Keratinocyte (primary cell): ENCODE measurements around the gene TMEM266. TPM values are rescaled to one million over a fixed set of nuclear protein-coding genes. Genes with fewer than 3 reads are reported as not detected.

Experiments
- DNase-seq: peaks from one replicate; pipeline ENCODE4 v3.0.0-alpha.2; 2011; ENCODE audit warnings: low read depth, missing footprints, low spot score
- FAIRE-seq: peaks from 2 replicates; lab custom pipeline; 2011; peaks lifted over from hg19 to GRCh38; lab: Jason Lieb, UNC
- H2AFZ ChIP-seq: 2 replicates; pipeline ENCODE4 v1.6.0; 2012; ENCODE audit warnings: low read length, control low read depth, inconsistent platforms; ENCODE audit not compliant: control insufficient read depth
- H3K27ac ChIP-seq: 2 replicates; pipeline ENCODE4 v1.5.1; 2011; ENCODE audit warnings: low read length; ENCODE audit not compliant: control insufficient read depth, insufficient read depth
- H3K27me3 ChIP-seq: 3 replicates; pipeline ENCODE4 v1.6.0; 2011; ENCODE audit warnings: low read length; ENCODE audit not compliant: control insufficient read depth, insufficient read depth; ENCODE audit errors: extremely low read depth
- H3K36me3 ChIP-seq, 2 experiments: 2 replicates in 1 of 2; 3 replicates in 1 of 2; pipeline ENCODE4 v1.5.1; 2011; ENCODE audit warnings: low read length in 2 of 2, mild to moderate bottlenecking in 1 of 2; ENCODE audit not compliant: control insufficient read depth in 2 of 2, insufficient read depth in 2 of 2; ENCODE audit errors: extremely low read depth in 1 of 2
- H3K4me1 ChIP-seq: 3 replicates; pipeline ENCODE4 v1.5.1; 2011; ENCODE audit warnings: low read length; ENCODE audit not compliant: control insufficient read depth, insufficient read depth; ENCODE audit errors: extremely low read depth
- H3K4me2 ChIP-seq: 3 replicates; pipeline ENCODE4 v1.6.0; 2011; ENCODE audit warnings: low read depth, low read length; ENCODE audit not compliant: control insufficient read depth, insufficient read depth; ENCODE audit errors: extremely low read depth
- H3K4me3 ChIP-seq, 3 experiments: fragments of 200-600 bp in 1 of 3; sonication (generic) in 1 of 3; 2 replicates in 2 of 3; 3 replicates in 1 of 3; pipeline ENCODE4 v1.5.1; 2011 to 2016; ENCODE audit warnings: low read length in 3 of 3, mild to moderate bottlenecking in 3 of 3, control low read depth in 2 of 3, inconsistent platforms in 1 of 3, low read depth in 1 of 3, mixed read lengths in 1 of 3, mixed run types in 1 of 3, moderate library complexity in 1 of 3; ENCODE audit not compliant: control insufficient read depth in 2 of 3, insufficient read depth in 2 of 3; ENCODE audit errors: extremely low read depth in 1 of 3
- H3K79me2 ChIP-seq: 2 replicates; pipeline ENCODE4 v1.6.0; 2012; ENCODE audit warnings: low read length; ENCODE audit not compliant: control insufficient read depth, insufficient read depth
- H3K9ac ChIP-seq: 3 replicates; pipeline ENCODE4 v1.6.0; 2011; ENCODE audit warnings: low read length; ENCODE audit not compliant: control insufficient read depth, insufficient read depth; ENCODE audit errors: extremely low read depth
- H3K9me1 ChIP-seq: 3 replicates; pipeline ENCODE4 v1.6.0; 2011; ENCODE audit warnings: low read length; ENCODE audit not compliant: control insufficient read depth, insufficient read depth; ENCODE audit errors: extremely low read depth
- H3K9me3 ChIP-seq: 2 replicates; pipeline ENCODE4 v1.5.1; 2012; ENCODE audit warnings: low read depth, low read length; ENCODE audit not compliant: control insufficient read depth
- H4K20me1 ChIP-seq: 3 replicates; pipeline ENCODE4 v1.6.0; 2011; ENCODE audit warnings: low read length; ENCODE audit not compliant: control insufficient read depth, insufficient read depth; ENCODE audit errors: extremely low read depth
- EZH2 ChIP-seq: IDR thresholded peaks from one replicate; pipeline ENCODE4 v1.6.1; 2012; ENCODE audit warnings: inconsistent platforms, mild to moderate bottlenecking, low read length, moderate library complexity
- dilution Hi-C: fragments of 300-500 bp; cut with MboI; formaldehyde crosslinking; loops from one replicate; pipeline ENCODE4 v1.7.0; 2020; ENCODE audit warnings: low sequenced_read_pairs; ENCODE audit not compliant: extremely low pct_ligation_motif_present
- polyA plus RNA-seq, 5 experiments: library from polyadenylated mRNA; depleted of rRNA in 3 of 5; stranded (reverse) in 3 of 5; stranded (forward) in 1 of 5; unstranded in 1 of 5; fragments of >200 nt; gene quantifications; 1 replicate in 1 of 5; 2 replicates in 3 of 5; 3 replicates in 1 of 5; pipeline versions ENCODE4 v1.2.1 to v1.2.3, GENCODE V29; 2011 to 2012; ENCODE audit warnings: missing spikeins in 2 of 5, low read depth in 1 of 5, low replicate concordance in 1 of 5
- TF ChIP-seq, protein P1 (sequence below), 3 experiments: IDR thresholded peaks in 1 of 3; conservative IDR thresholded peaks in 1 of 3; optimal IDR thresholded peaks in 1 of 3; 2 replicates in 2 of 3; 3 replicates in 1 of 3; pipeline versions ENCODE3 to v1.5.1; 2011; ENCODE audit warnings: low read length in 3 of 3, mild to moderate bottlenecking in 3 of 3, moderate library complexity in 2 of 3, control low read depth in 1 of 3, inconsistent platforms in 1 of 3; ENCODE audit not compliant: insufficient read depth in 2 of 3; ENCODE audit errors: extremely low read depth in 1 of 3

Gene TMEM266
- polyA plus RNA-seq, 1 donor (not counting 4 experiments of a cell fraction or from before 2014, with no cell fraction given) = 0.03 TPM

DNA sequence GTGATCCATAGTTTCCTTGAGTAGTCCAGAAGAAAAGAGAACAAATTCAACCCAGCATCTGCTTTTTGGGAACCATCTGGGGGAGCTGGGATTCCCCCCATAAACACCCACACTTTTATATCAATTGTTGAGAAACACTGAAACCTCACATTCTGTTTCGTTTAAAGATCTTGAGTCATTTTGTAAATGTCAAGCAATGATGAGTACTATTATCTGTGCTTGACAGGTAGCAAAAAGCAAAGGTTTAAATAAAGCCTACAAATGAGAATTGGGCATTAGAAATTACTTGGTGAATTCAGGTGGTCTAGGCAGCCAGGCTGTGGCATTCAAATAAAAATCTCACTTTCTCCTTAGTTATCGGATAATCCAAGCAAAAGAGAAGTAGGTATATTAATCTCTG lies 75.7 kb downstream of the TMEM266 start:
- Histone ChIP-seq H3K9me1 (no peaks in the 10 kb centered on the region), H3K79me2 (no peaks in the 10 kb centered on the region), H3K27me3 (no peaks in the 10 kb centered on the region), H3K9me3 (no peaks in the 10 kb centered on the region), H3K4me2 (no peak overlapping the region), H3K9ac (no peak overlapping the region), H2AFZ (no peak overlapping the region), H3K36me3 (no peaks in the 10 kb centered on the region), H4K20me1 (no peaks in the 10 kb centered on the region), H3K4me1 (peaks cover 24% of the 10 kb centered on the region), H3K27ac (no peak overlapping the region), H3K4me3 (no peak overlapping the region)
- no peak for DNase-seq
- dilution Hi-C loops = no loop called here
- no peak for FAIRE-seq
- no peak for TF ChIP-seq EZH2
- TF ChIP-seq, protein P1, sequence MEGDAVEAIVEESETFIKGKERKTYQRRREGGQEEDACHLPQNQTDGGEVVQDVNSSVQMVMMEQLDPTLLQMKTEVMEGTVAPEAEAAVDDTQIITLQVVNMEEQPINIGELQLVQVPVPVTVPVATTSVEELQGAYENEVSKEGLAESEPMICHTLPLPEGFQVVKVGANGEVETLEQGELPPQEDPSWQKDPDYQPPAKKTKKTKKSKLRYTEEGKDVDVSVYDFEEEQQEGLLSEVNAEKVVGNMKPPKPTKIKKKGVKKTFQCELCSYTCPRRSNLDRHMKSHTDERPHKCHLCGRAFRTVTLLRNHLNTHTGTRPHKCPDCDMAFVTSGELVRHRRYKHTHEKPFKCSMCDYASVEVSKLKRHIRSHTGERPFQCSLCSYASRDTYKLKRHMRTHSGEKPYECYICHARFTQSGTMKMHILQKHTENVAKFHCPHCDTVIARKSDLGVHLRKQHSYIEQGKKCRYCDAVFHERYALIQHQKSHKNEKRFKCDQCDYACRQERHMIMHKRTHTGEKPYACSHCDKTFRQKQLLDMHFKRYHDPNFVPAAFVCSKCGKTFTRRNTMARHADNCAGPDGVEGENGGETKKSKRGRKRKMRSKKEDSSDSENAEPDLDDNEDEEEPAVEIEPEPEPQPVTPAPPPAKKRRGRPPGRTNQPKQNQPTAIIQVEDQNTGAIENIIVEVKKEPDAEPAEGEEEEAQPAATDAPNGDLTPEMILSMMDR (optimal IDR thresholded peaks at IDR 0.05 in 1 of 3, IDR thresholded peaks at IDR 0.05 in 1 of 3, conservative IDR thresholded peaks at IDR 0.05 in 1 of 3; ENCODE audit: extremely low read depth in 1 of 3, insufficient read depth in 2 of 3, low read length in 3 of 3) = no peak

DNA sequence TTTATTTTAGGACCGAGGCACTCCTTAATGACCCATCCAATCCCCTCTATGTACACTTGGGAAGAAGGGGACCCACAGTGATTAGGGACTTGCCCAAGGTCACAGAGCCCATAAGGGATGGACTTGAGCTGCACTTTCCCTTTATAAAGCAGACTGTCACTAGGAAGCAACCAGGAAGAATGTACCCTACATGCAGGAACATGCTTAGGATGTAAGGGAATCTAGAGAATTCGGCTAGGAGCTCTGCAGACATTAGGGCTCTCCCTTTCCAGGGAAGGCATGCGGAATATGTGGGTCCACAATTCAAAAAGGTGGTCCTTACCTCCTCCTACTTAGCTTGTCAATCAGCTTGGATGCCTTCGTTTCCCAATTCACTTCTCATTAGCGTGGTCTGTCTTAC lies 78.7 kb downstream of the TMEM266 start:
- peaks cover 24% of the 10 kb centered on the region for H3K4me1 ChIP-seq
- dilution Hi-C loops = no loop called here
- TF ChIP-seq EZH2 = no peak
- TF ChIP-seq, protein P1 (optimal IDR thresholded peaks at IDR 0.05 in 1 of 3, IDR thresholded peaks at IDR 0.05 in 1 of 3, conservative IDR thresholded peaks at IDR 0.05 in 1 of 3; ENCODE audit: extremely low read depth in 1 of 3, insufficient read depth in 2 of 3, low read length in 3 of 3) = no peak
- DNase-seq (no peak), FAIRE-seq (peak; percentile 81)
- no peaks in the 10 kb centered on the region for H3K79me2 ChIP-seq
- H3K9me1 ChIP-seq = no peaks in the 10 kb centered on the region
- peak overlapping the region; percentile 67 for H3K4me2 ChIP-seq
- H2AFZ ChIP-seq = peak overlapping the region; percentile 89
- no peaks in the 10 kb centered on the region for H3K9me3 ChIP-seq
- no peaks in the 10 kb centered on the region for H4K20me1 ChIP-seq
- H3K4me3 ChIP-seq = peak overlapping the region in 1 of 3 experiments; percentile 1
- H3K36me3 ChIP-seq = no peaks in the 10 kb centered on the region
- H3K27me3 ChIP-seq = no peaks in the 10 kb centered on the region
- H3K9ac ChIP-seq = no peak overlapping the region
- no peak overlapping the region for H3K27ac ChIP-seq
